ENCODE results near the gene PRDM2.

The PRDM2 gene

GRCh38 chr1:13797397-13797796, 97.4 kb downstream of the PRDM2 start:
- no peak for DNase-seq

- DNase-seq = no peak
Measured at GRCh38 chr1:13798120-13798519, 98.1 kb downstream of the PRDM2 start.

GRCh38 chr1:13799502-13800283, 99.7 kb downstream of the PRDM2 start:
- DNase-seq = no peak

GRCh38 chr1:13801232-13801631, 101.2 kb downstream of the PRDM2 start:
- DNase-seq = no peak

GRCh38 chr1:13801655-13802486, 101.9 kb downstream of the PRDM2 start:
- DNase-seq = no peak

GRCh38 chr1:13802782-13803545, 103.0 kb downstream of the PRDM2 start:
- no peak for DNase-seq

GRCh38 chr1:13803546-13804239, 103.7 kb downstream of the PRDM2 start:
- no peak for DNase-seq

GRCh38 chr1:13804240-13804633, 104.2 kb downstream of the PRDM2 start:
- DNase-seq = no peak

GRCh38 chr1:13805431-13805830, 105.4 kb downstream of the PRDM2 start:
- DNase-seq = no peak

- no peak for DNase-seq
Measured at GRCh38 chr1:13806108-13806507, 106.1 kb downstream of the PRDM2 start.

- DNase-seq = no peak
Measured at GRCh38 chr1:13807209-13807608, 107.2 kb downstream of the PRDM2 start.

GRCh38 chr1:13808729-13809131, 108.7 kb downstream of the PRDM2 start:
- no peak for DNase-seq

GRCh38 chr1:13809461-13810159, 109.6 kb downstream of the PRDM2 start:
- no peak for DNase-seq

GRCh38 chr1:13812456-13813397, 112.7 kb downstream of the PRDM2 start:
- DNase-seq = no peak

GRCh38 chr1:13813398-13814012, 113.5 kb downstream of the PRDM2 start:
- no peak for DNase-seq

- no peak for DNase-seq
Measured at GRCh38 chr1:13814131-13814530, 114.1 kb downstream of the PRDM2 start.

GRCh38 chr1:13816016-13816760, 116.2 kb downstream of the PRDM2 start:
- no peak for DNase-seq

GRCh38 chr1:13817906-13818305, 117.9 kb downstream of the PRDM2 start:
- DNase-seq = no peak

GRCh38 chr1:13818926-13819325, 118.9 kb downstream of the PRDM2 start:
- no peak for DNase-seq

- DNase-seq = no peak
Measured at GRCh38 chr1:13819642-13820041, 119.7 kb downstream of the PRDM2 start.
